Medulla oblongata (tissue), 1 donor: ENCODE data around the gene LEKR1.
"Not testable (repeated sequence)": the region's sequence is repeated elsewhere in the genome, so short reads cannot be mapped to it uniquely, and the experiment has no call there.

Experiments used
- DNase-seq: peaks from one replicate; pipeline ENCODE4 v3.0.0-alpha.2; 2015; ENCODE audit errors: extremely low spot score

Gene LEKR1

GRCh38 chr3:156826144-156826895 is at the start of gene LEKR1:
LEKR1 (plus strand) TSS chr3:156826353; CDS start chr3:156829330, 2,977 bp downstream.
- peak; percentile 80 for DNase-seq

- DNase-seq, result no peak
Observed at GRCh38 chr3:156776871-156777270, 49.3 kb upstream of the LEKR1 start.

DNA sequence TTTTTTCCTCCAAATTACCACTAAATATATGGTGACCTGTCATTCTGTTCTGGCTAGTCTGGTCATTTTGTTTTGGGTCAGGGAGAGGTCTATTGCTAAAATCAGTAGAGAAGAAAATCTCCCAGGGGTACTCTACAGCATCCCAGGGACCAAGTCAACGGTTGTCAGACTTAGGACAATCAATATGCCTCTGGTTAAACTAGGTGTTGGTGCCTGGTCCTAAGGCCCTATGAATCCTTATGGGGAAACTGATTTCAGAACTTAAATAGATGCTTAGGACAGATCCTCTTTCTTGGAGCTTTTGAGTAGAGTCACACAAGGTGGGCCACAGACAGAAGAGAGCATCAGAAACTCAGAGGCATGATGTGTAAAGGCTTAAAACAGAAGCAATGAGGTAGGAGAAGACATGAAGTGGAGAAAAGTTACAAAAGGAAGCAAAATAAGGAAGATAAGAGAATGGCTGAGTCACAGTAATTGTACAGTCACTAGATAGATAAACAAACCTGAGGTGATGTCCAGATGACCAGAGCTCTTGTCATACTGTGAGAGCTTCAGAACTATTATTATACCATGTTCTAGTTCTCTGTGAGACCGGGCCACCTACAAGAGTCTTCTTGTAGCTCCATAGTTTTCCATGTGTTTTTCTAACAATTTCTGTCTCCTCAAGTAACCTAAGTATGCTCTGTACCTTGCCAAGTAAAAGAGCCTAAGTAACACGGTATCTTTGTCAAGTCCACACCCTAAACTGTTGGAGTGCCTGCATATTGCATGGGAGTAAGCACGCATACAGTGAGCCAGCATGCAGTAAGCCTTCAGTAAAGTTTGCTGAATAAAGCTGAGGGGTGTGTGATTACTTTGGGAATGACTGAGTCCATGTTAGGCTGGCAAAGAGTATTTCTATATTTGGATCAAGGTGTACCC is 44.6 kb upstream of the LEKR1 start:
- no peak for DNase-seq

DNA sequence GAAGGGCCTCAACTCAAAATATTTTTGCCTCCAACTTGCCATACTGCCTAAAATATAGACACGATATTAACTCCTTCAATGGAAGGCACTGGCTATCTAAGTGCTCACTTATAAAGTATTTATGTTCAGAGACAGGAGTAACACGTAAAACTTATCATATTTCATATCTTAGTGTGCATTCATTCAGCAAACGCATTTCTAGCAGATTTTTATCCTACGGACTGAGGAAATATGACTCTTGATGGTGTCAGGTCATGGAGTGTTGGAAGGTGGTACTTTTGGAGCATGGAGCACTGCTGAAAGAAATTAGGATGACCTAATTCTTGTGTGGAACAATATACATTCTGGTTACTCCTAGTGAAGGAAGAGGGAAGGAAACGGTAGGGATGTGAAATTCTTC is 43.8 kb upstream of the LEKR1 start:
- DNase-seq, result no peak

DNA sequence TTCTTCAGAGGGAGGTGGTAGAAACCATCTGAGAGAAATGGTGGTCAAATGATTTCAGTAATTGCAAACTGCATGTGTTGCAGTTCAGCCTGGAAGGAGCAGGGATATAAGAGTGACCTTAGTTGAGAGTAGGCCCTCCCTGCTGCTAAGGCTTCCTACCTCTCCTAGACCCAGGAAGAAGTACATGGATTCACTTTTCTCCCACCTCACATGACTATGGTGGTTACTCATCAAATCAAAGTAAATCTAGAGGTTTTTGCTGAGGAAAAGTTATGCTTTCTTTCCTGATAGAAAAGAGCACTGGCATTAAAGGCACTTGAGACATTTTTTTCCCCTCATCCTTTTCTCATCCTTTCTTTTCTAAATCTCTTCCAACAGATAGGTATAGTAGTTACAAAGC is 43.2 kb upstream of the LEKR1 start:
- no peak for DNase-seq

DNA sequence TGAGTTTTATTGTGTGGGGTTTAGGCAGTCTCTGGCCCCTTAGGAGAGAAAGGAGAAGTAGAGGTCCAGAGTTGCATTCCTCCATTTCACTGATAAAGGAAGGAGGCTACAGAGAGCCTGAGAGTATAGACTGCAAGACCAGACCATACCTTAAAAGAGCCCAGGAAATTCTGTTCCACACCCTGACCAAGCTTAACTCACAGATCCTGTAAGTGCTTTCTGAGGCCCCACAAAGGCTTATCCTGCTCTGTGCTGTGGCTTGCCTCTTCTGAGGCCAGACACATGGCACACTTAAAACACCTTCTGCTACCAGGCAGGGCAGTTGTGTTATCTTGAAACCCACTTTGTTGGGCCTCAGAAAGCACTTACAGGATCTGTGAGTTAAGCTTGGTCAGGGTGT is 39.2 kb upstream of the LEKR1 start:
- no peak for DNase-seq

DNA sequence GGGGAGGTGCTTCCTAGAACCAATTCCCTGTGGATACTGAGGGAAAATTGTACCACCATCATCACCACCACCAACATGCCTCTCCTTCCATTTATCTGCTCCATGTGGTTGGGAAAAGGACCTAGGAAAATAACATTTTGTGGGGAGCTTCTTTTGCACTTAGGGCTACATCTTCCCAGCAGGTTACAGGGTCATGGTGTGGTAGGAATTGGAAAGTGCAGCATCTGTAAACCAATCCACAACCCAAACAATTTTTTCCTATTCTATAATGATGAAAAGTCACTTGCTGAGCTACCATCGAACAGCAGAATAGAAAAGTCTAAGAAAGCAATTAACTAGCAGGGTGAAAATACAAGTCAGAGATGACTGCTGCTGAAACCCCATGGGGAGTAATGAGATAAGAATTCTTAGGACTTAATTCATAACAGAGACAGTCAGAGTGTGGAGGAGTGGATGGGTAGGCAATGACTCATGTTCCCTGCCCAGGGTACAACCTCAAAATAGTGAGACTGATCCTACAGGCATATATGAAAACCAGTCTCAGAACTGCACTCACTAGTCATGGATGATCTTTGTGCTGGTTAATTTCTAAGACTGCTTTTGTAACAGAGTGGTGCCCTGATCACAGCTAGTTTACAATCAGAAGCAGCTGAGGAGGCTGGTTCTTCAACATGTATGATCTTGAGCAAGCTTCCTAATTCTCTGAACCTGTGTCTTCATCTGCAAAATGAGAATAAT is 38.1 kb upstream of the LEKR1 start:
- DNase-seq, result no peak

- DNase-seq, result no peak
Observed at GRCh38 chr3:156788846-156789245, 37.3 kb upstream of the LEKR1 start.

DNA sequence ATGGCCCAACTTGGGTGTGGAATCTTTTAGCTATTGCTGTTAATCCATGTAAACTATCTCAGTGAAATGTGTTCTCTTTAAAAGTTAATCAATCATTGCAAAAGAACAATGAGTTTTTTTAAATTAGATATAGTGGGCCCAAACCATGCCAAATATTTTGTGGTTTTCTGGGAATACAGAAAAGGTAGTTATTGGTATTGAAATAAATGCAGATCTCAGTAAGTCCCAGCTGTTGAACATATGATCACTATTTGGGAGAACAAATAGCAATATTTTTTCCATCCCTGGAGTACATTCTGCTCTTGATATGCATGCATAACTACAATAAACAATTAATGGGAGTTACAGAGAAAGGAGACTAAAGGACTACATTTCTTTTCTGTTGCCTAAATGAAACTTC is 36.0 kb upstream of the LEKR1 start:
- DNase-seq, result no peak

GRCh38 chr3:156792114-156792513 is 34.0 kb upstream of the LEKR1 start:
- DNase-seq, result no peak

DNA sequence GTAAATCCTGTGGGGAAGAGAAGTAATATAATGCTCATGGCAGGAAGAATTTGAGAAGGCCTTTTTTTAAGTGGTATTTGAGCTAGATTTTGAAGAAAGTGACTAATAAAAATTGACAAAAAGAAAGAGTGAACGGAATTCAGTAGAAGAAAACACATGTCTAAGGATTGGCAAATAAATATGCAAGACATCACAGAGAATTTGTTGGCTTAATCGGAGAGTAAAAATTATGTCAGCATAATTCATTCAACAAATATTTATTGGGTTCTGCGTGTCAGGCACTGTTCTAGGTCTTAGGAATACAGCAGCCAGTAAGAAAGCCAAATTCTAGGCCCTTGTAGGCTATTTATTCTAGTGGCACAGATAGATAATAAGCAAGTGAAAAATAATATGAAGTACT is 33.6 kb upstream of the LEKR1 start:
- no peak for DNase-seq

DNA sequence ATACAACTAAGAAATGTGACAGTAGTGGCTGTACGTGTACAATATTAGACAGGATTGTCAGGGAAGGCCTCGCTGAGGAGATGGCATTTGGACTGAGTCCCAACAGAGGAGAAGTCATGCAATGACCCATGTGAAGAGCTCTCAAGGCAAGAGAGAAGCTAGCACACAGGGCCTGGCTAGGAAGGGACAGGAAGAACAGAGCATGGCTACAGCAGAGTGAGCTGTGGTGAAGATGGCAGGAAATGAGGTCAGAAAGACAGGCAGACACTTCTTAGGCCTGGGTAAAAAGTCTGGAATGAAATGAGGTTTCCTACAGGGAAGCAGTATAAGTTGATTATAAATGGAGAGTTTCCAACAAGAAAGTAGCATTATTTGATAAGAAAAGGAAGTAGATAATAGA is 33.2 kb upstream of the LEKR1 start:
- DNase-seq, result peak; percentile 6

DNA sequence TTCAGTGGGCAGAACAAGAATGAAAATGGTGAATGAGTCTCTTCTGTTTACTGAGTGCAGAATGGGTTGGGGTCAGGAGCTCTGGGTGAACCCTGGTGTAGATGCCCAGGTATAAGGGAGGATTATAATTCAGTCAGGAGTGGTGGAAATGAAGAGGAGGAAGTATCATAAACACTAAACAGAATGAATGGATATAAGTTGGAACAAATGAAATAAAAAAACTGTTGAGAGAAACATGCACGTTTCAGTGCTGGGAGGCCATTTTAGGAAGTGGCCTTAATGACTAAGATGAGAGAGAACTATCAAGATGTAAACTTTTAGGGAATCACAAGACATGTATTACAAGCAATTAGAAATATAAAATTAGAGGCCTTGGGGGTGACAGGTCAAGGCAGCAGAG is 32.8 kb upstream of the LEKR1 start:
- peak; percentile 13 for DNase-seq

DNA sequence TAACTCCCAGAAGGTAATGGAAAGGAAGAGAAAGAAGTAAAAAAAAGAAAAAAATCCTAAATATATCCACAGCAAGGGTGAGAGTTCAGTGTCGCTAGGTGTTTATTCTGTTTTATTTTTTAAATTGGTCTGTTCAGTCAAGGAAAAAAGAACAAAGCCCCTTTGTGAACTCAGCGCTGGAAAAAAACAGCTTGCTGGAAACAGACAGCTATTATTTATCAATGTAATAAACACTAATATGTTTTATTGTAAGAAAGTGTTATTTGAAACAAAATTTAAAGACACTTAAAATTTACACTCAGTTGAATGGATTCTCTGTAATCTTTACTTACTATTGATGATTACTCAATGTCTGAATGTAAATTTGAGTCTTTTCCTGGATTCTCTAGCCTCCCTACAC is 32.3 kb upstream of the LEKR1 start:
- DNase-seq, result peak; percentile 57

DNA sequence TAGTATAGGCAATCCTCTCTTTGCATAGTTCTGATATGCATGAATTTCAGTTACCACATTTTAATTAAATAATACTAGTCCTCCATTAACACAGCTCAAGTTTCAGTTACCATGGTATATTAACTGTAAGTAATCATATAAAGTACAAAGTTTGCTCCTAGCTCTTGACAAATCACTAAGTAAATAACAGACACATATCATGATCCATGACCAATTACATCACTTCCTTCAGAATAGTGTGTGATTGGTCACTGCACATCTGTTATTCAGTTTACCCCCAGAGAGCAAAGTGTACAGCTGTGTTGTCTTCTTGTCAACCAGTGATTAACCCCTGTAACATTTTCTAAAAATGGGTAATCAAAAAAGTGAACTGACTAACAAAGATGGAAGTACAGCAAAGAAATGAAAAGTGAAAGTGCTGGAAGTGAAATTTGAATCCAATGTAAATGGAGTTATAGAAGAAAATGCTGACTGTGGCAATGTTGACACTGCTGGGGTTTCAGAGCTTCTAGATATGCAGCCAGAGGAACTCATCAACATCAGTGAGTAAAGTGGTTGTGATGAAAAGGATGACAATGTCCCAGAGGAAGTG is 30.2 kb upstream of the LEKR1 start:
- DNase-seq, result no peak

- no peak for DNase-seq
Observed at GRCh38 chr3:156797368-156797767, 28.8 kb upstream of the LEKR1 start.

- not testable (repeated sequence) for DNase-seq
Observed at GRCh38 chr3:156800287-156800686, 25.9 kb upstream of the LEKR1 start.

GRCh38 chr3:156801746-156802145 is 24.4 kb upstream of the LEKR1 start:
- no peak for DNase-seq

DNA sequence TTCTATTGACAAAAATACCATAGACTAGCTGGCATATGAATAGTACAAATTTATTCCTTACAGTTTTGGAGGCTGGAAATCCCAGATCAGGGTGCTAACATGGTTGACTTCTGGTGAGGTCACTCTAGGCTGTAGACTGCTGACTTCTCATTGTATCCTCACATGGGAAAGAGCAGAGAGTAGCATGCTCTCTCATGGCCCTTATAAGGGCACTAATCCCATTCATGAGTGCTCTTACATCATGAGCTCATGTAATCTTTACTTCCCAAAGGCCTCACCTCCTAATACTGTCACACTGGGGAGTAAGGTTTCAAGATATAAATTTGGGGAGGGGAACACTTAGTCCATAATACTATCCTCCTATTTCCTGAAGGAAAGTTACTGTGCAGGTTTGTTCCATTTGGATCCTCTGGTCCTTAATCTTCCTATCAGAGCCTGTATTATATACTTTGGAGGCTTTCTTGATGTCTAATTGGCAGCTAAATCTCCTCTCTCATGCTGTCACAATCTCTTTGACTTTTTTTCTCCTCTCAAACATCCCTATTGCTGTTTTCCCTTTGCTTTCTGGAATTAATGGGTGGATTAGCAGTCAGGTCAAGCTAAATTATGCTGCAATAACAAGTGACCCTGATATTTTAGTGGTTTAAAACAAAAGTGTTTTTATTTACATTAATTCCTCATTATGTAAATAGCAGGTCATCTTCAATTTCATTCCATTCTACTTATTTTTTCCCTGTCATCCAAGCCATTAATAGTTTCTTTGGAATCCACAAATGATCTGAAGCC is 23.1 kb upstream of the LEKR1 start:
- no peak for DNase-seq

GRCh38 chr3:156803952-156804741 is 22.0 kb upstream of the LEKR1 start:
- no peak for DNase-seq
